Measurements from ENCODE around the gene CACNB4. TPM values are rescaled to one million over a fixed set of nuclear protein-coding genes. Genes with fewer than 3 reads are reported as not detected.

CACNB4 gene
- total RNA-seq, 2 experiments from 2014 or later: 0.14 to 0.20 TPM

GRCh38 chr2:151968770-151969470 is 129.9 kb downstream of the CACNB4 start:
- intact Hi-C loops (cut with DNase I, micrococcal nuclease): no loop called here
- Mint-ChIP-seq H3K4me3 (no peak overlapping the region), H3K36me3 (ENCODE audit: low read depth) (no peaks in the 10 kb centered on the region), H3K4me1 (ENCODE audit: low read depth) (no peaks in the 10 kb centered on the region), H3K27ac (no peak overlapping the region), H3K9me3 (no peaks in the 10 kb centered on the region), H3K27me3 (peaks cover 4% of the 10 kb centered on the region)
- TF ChIP-seq CTCF (IDR thresholded peaks at IDR 0.05): no peak
- Histone ChIP-seq H3K9me3 (ENCODE audit: control insufficient read depth in 1 of 2, insufficient read depth in 1 of 2, low read length in 2 of 2) (no peaks in the 10 kb centered on the region), H3K4me3 (ENCODE audit: low read length) (no peak overlapping the region), H3K27ac (ENCODE audit: low read depth in 1 of 2, low read length in 2 of 2) (no peak overlapping the region), H3K36me3 (ENCODE audit: insufficient read depth, low read length) (no peaks in the 10 kb centered on the region), H3K4me1 (ENCODE audit: insufficient read depth, low read length) (no peaks in the 10 kb centered on the region), H3K27me3 (ENCODE audit: control insufficient read depth in 1 of 2, insufficient read depth in 2 of 2, low read length in 2 of 2) (no peaks in the 10 kb centered on the region)
- no peak for ATAC-seq (ENCODE audit: poor library complexity)
- no peak for DNase-seq
- POLR2A ChIA-PET: no interaction called here
- CTCF ChIA-PET: no interaction called here

GRCh38 chr2:151967829-151968722 is 130.8 kb downstream of the CACNB4 start:
- no peak overlapping the region for H3K27ac Mint-ChIP-seq
- no peak overlapping the region for H3K4me3 Mint-ChIP-seq
- intact Hi-C loops (cut with DNase I, micrococcal nuclease): no loop called here
- Histone ChIP-seq H3K27ac (ENCODE audit: low read depth in 1 of 2, low read length in 2 of 2) (no peak overlapping the region), H3K9me3 (ENCODE audit: control insufficient read depth in 1 of 2, insufficient read depth in 1 of 2, low read length in 2 of 2) (no peaks in the 10 kb centered on the region), H3K4me3 (ENCODE audit: low read length) (no peak overlapping the region), H3K36me3 (ENCODE audit: insufficient read depth, low read length) (no peaks in the 10 kb centered on the region), H3K27me3 (ENCODE audit: control insufficient read depth in 1 of 2, insufficient read depth in 2 of 2, low read length in 2 of 2) (no peaks in the 10 kb centered on the region), H3K4me1 (ENCODE audit: insufficient read depth, low read length) (no peaks in the 10 kb centered on the region)
- no peaks in the 10 kb centered on the region for H3K4me1 Mint-ChIP-seq (ENCODE audit: low read depth)
- H3K36me3 Mint-ChIP-seq (ENCODE audit: low read depth): no peaks in the 10 kb centered on the region
- H3K27me3 Mint-ChIP-seq: peaks cover 4% of the 10 kb centered on the region
- H3K9me3 Mint-ChIP-seq: no peaks in the 10 kb centered on the region
- CTCF ChIA-PET: no interaction called here
- POLR2A ChIA-PET: no interaction called here
- no peak for TF ChIP-seq CTCF (IDR thresholded peaks at IDR 0.05)
- DNase-seq: no peak
- no peak for ATAC-seq (ENCODE audit: poor library complexity)

- no peak for DNase-seq
- H3K4me3 Mint-ChIP-seq: no peak overlapping the region
- no peaks in the 10 kb centered on the region for H3K36me3 Mint-ChIP-seq (ENCODE audit: low read depth)
- POLR2A ChIA-PET: no interaction called here
- no peak overlapping the region for H3K27ac ChIP-seq (ENCODE audit: low read depth in 1 of 2, low read length in 2 of 2)
- CTCF ChIA-PET: no interaction called here
- H3K4me3 ChIP-seq (ENCODE audit: low read length): no peak overlapping the region
- intact Hi-C loops (cut with DNase I, micrococcal nuclease): no loop called here
- no peak for TF ChIP-seq CTCF (IDR thresholded peaks at IDR 0.05)
- no peaks in the 10 kb centered on the region for H3K4me1 ChIP-seq (ENCODE audit: insufficient read depth, low read length)
- ATAC-seq (ENCODE audit: poor library complexity): no peak
- no peak overlapping the region for H3K27ac Mint-ChIP-seq
- no peaks in the 10 kb centered on the region for H3K9me3 ChIP-seq (ENCODE audit: control insufficient read depth in 1 of 2, insufficient read depth in 1 of 2, low read length in 2 of 2)
- no peaks in the 10 kb centered on the region for H3K9me3 Mint-ChIP-seq
- no peaks in the 10 kb centered on the region for H3K27me3 Mint-ChIP-seq
- H3K36me3 ChIP-seq (ENCODE audit: insufficient read depth, low read length): no peaks in the 10 kb centered on the region
- no peaks in the 10 kb centered on the region for H3K27me3 ChIP-seq (ENCODE audit: control insufficient read depth in 1 of 2, insufficient read depth in 2 of 2, low read length in 2 of 2)
- no peaks in the 10 kb centered on the region for H3K4me1 Mint-ChIP-seq (ENCODE audit: low read depth)
Measured at GRCh38 chr2:151965884-151966283, 133.0 kb downstream of the CACNB4 start.

Data from CD4-positive, alpha-beta T cell (primary cell).